ENCODE results near the gene LRRN1. TPM values are rescaled to one million over a fixed set of nuclear protein-coding genes. Genes with fewer than 3 reads are reported as not detected.

LRRN1 gene
- polyA plus RNA-seq, 1 donor (not counting 4 experiments of a cell fraction or from before 2014, with no cell fraction given), result 0.45 TPM

DNA sequence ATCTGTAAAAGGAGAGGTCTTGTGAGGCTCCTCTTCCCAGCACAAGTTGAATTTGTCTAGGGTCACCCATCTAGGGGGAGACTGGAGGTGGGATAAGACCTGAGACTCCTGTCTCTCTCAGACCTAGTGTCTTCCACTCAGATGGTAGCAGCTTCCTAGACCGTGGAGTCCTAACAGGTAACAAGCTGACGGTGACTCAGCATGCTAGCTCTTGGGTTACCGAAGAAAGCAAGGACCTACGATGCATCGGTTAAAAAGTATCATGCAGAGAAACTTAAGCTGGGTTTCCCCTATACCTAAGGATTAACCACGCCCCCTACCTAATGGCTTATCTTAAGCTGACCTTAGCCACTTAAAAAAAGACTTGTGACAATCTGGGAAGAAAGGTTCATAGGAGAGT, 7.6 kb downstream of the LRRN1 start:
- no peaks in the 10 kb centered on the region for H3K4me1 ChIP-seq (ENCODE audit: control insufficient read depth, extremely low read depth, insufficient read depth, low read length)
- TF ChIP-seq, protein P1, sequence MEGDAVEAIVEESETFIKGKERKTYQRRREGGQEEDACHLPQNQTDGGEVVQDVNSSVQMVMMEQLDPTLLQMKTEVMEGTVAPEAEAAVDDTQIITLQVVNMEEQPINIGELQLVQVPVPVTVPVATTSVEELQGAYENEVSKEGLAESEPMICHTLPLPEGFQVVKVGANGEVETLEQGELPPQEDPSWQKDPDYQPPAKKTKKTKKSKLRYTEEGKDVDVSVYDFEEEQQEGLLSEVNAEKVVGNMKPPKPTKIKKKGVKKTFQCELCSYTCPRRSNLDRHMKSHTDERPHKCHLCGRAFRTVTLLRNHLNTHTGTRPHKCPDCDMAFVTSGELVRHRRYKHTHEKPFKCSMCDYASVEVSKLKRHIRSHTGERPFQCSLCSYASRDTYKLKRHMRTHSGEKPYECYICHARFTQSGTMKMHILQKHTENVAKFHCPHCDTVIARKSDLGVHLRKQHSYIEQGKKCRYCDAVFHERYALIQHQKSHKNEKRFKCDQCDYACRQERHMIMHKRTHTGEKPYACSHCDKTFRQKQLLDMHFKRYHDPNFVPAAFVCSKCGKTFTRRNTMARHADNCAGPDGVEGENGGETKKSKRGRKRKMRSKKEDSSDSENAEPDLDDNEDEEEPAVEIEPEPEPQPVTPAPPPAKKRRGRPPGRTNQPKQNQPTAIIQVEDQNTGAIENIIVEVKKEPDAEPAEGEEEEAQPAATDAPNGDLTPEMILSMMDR (optimal IDR thresholded peaks at IDR 0.05 in 1 of 3, IDR thresholded peaks at IDR 0.05 in 1 of 3, conservative IDR thresholded peaks at IDR 0.05 in 1 of 3; ENCODE audit: extremely low read depth in 1 of 3, insufficient read depth in 2 of 3, low read length in 3 of 3), result no peak
- TF ChIP-seq EZH2 (IDR thresholded peaks at IDR 0.05; ENCODE audit: low read length), result no peak
- no peaks in the 10 kb centered on the region for H3K9me1 ChIP-seq (ENCODE audit: control insufficient read depth, extremely low read depth, insufficient read depth, low read length)
- DNase-seq (ENCODE audit: low read depth, low spot score) (no peak), FAIRE-seq (no peak)
- no peaks in the 10 kb centered on the region for H3K9me3 ChIP-seq (ENCODE audit: control insufficient read depth, low read depth, low read length)
- dilution Hi-C loops (cut with MboI; ENCODE audit: extremely low pct_ligation_motif_present, low sequenced_read_pairs), result no loop called here
- H3K4me2 ChIP-seq (ENCODE audit: control insufficient read depth, extremely low read depth, insufficient read depth, low read depth, low read length), result no peak overlapping the region
- H3K79me2 ChIP-seq (ENCODE audit: control insufficient read depth, insufficient read depth, low read length), result no peaks in the 10 kb centered on the region
- H3K9ac ChIP-seq (ENCODE audit: control insufficient read depth, extremely low read depth, insufficient read depth, low read length), result no peak overlapping the region
- peaks cover 5% of the 10 kb centered on the region for H3K27me3 ChIP-seq (ENCODE audit: control insufficient read depth, extremely low read depth, insufficient read depth, low read length)
- no peak overlapping the region for H3K27ac ChIP-seq (ENCODE audit: control insufficient read depth, insufficient read depth, low read length)
- H2AFZ ChIP-seq (ENCODE audit: control insufficient read depth, low read length), result no peak overlapping the region
- no peaks in the 10 kb centered on the region for H3K36me3 ChIP-seq (ENCODE audit: control insufficient read depth in 2 of 2, extremely low read depth in 1 of 2, insufficient read depth in 2 of 2, low read length in 2 of 2)
- H4K20me1 ChIP-seq (ENCODE audit: control insufficient read depth, extremely low read depth, insufficient read depth, low read length), result no peaks in the 10 kb centered on the region
- no peak overlapping the region for H3K4me3 ChIP-seq (ENCODE audit: control insufficient read depth in 2 of 3, extremely low read depth in 1 of 3, insufficient read depth in 2 of 3, low read depth in 1 of 3, low read length in 3 of 3)

DNA sequence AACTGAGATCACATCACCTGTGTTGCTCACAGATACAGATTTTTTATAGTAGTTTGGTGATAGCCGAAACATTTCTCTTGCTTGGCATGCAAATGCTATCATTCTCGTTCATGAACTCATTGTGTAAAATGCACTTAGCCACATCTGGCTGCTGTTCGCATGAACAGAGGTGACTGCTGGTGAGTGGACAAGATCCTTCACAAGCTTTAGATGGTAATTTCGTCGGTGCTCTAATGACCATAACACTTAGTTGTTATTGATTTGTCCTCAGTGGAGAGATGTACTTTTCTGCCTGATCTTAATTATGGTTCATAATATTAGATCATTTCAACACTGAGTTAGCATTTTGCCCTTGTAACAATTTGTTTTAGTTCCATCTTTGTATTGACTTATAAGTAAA, 13.8 kb downstream of the LRRN1 start:
- DNase-seq (ENCODE audit: low read depth, low spot score) (no peak), FAIRE-seq (no peak)
- Histone ChIP-seq H4K20me1 (ENCODE audit: control insufficient read depth, extremely low read depth, insufficient read depth, low read length) (no peaks in the 10 kb centered on the region), H3K9ac (ENCODE audit: control insufficient read depth, extremely low read depth, insufficient read depth, low read length) (no peak overlapping the region), H2AFZ (ENCODE audit: control insufficient read depth, low read length) (no peak overlapping the region), H3K79me2 (ENCODE audit: control insufficient read depth, insufficient read depth, low read length) (no peaks in the 10 kb centered on the region), H3K36me3 (ENCODE audit: control insufficient read depth in 2 of 2, extremely low read depth in 1 of 2, insufficient read depth in 2 of 2, low read length in 2 of 2) (no peaks in the 10 kb centered on the region), H3K4me2 (ENCODE audit: control insufficient read depth, extremely low read depth, insufficient read depth, low read depth, low read length) (no peak overlapping the region), H3K4me3 (ENCODE audit: control insufficient read depth in 2 of 3, extremely low read depth in 1 of 3, insufficient read depth in 2 of 3, low read depth in 1 of 3, low read length in 3 of 3) (no peak overlapping the region), H3K27me3 (ENCODE audit: control insufficient read depth, extremely low read depth, insufficient read depth, low read length) (no peaks in the 10 kb centered on the region), H3K9me3 (ENCODE audit: control insufficient read depth, low read depth, low read length) (no peaks in the 10 kb centered on the region), H3K27ac (ENCODE audit: control insufficient read depth, insufficient read depth, low read length) (no peak overlapping the region), H3K9me1 (ENCODE audit: control insufficient read depth, extremely low read depth, insufficient read depth, low read length) (no peaks in the 10 kb centered on the region), H3K4me1 (ENCODE audit: control insufficient read depth, extremely low read depth, insufficient read depth, low read length) (no peaks in the 10 kb centered on the region)
- dilution Hi-C loops (cut with MboI; ENCODE audit: extremely low pct_ligation_motif_present, low sequenced_read_pairs), result no loop called here
- no peak for TF ChIP-seq EZH2 (IDR thresholded peaks at IDR 0.05; ENCODE audit: low read length)
- TF ChIP-seq, protein P1 (optimal IDR thresholded peaks at IDR 0.05 in 1 of 3, IDR thresholded peaks at IDR 0.05 in 1 of 3, conservative IDR thresholded peaks at IDR 0.05 in 1 of 3; ENCODE audit: extremely low read depth in 1 of 3, insufficient read depth in 2 of 3, low read length in 3 of 3), result no peak
